Kidney epithelial cell (primary cell): ENCODE results near the gene SNCB. TPM values are rescaled to one million over a fixed set of nuclear protein-coding genes. Genes with fewer than 3 reads are reported as not detected.
A peak's percentile ranks its signal among the peaks of the same experiment; 100 is the strongest.

Source experiments
- DNase-seq: peaks from one replicate; pipeline ENCODE4 v3.0.0-alpha.2; 2010; ENCODE audit warnings: low read depth
- H3K27me3 ChIP-seq: 2 replicates; pipeline ENCODE4 v1.6.0; 2011; ENCODE audit warnings: low read length; ENCODE audit not compliant: control insufficient read depth, insufficient read depth
- H3K36me3 ChIP-seq: 2 replicates; pipeline ENCODE4 v1.5.1; 2011; ENCODE audit warnings: low read length; ENCODE audit not compliant: control insufficient read depth, insufficient read depth
- H3K4me3 ChIP-seq: 2 replicates; pipeline ENCODE4 v1.5.1; 2011; ENCODE audit warnings: low read depth, mild to moderate bottlenecking, control low read depth, low read length
- CTCF ChIP-seq: IDR thresholded peaks from 2 replicates; pipeline ENCODE4 v1.5.1; 2011; ENCODE audit warnings: mild to moderate bottlenecking, moderate library complexity, low read length, control low read depth, inconsistent platforms; ENCODE audit not compliant: insufficient read depth, poor library complexity, severe bottlenecking
- total RNA-seq: library from RNA; depleted of rRNA; stranded (reverse); fragments of >200 nt; gene quantifications from 2 replicates; pipeline ENCODE4 v1.2.3, GENCODE V29; 2015

Gene SNCB
- total RNA-seq, 1 donor from 2014 or later: not detected

DNA sequence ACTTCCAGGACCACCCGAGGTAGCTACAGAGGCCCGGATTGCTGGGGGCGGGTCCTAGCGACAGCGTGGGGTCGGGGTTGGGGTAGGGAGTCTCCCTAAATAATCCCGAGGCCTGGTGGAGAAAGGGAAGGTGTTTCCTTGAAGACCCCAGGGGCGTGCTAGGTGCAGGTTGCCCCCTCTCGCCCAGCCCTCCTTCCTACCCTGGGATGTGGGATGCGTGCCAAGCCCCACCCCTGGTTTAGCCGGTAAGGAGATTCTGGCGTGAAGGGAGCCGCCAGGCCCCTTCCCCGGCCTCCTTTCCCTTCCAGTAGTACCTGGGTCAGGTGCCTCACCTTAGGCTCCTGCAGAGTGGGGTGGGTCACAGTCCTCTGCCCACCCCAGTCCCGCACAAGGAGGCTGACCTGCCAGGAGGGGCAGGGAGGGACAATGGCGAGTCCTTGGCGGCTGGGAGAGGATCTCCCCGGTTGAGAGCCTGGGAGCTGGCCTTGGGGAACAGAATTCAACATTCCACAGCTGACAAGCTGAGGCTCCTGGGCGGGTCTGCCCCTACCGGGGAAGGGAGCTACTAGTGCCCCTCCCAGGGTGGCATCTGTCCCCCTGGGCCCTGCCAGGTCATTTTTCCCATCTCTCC, 17.6 kb upstream of the SNCB start:
- no peaks in the 10 kb centered on the region for H3K36me3 ChIP-seq
- no peak for TF ChIP-seq CTCF
- H3K27me3 ChIP-seq: no peaks in the 10 kb centered on the region
- H3K4me3 ChIP-seq: peak overlapping the region; percentile 72
- no peak for DNase-seq

DNA sequence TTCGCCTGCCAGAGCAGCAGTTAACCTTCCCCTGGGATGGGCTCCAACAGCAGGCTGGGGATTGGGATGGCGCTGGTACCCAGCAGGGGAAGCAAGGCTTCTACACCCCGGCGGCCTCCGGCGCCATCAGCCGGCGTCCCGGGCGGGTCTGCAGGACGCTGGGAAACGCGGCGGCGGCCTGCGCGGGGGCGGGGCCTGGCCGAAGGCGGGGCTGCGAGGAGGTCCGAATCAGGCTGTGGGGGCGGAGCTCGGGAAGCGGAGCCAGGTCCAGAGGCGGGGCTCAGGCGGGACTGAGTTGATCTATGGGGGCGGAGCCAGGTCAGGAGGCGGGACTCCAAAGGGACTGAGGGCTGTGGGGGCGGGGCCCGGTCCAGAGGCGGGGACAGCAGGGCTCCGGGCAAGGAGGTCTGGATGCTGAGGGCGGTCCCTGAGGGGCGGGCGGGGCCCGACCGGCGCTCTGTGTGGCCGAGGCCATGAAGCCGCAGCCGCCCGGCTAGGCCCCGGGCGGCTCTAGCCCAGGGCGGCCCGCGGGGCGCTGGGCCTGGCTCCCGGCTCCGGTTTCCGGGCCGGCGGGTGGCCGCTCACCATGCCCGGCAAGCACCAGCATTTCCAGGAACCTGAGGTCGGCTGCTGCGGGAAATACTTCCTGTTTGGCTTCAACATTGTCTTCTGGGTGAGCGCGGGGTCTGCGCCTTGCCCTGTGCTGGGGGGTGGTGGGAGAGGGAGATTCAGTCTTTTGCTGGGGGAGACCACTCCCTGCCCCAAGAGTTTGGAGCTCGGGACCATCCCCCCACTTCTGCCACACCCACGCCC, 16.9 kb upstream of the SNCB start, which contains the start of gene TSPAN17:
Gene TSPAN17 (plus strand): TSS at position 455 of the 813 bp plus-strand sequence. CDS start 132 bp downstream, at position 587.
- peak; percentile 92 for DNase-seq
- no peak for TF ChIP-seq CTCF
- Histone ChIP-seq H3K4me3 (peak within 1 kb of the TSS; percentile 72), H3K36me3 (no peaks in the 10 kb centered on the region), H3K27me3 (no peaks in the 10 kb centered on the region)

DNA sequence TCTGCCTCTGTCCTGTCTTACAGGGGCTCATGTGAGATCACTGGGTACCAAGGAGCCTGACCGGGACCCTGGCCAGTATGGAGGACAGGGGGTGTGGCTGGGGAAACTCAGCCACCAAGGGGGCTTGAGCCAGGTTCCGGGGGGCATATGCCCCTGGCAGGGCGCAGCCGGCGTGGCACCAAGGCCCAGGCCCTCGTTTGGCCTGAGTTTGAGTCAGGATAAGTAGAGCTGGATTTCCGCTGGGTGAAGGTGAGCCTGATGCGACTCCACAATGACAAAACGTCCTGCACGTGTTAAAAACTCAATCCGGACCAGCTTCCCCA, 16.3 kb upstream of the SNCB start:
- no peak for TF ChIP-seq CTCF
- no peak for DNase-seq
- peak overlapping the region; percentile 34 for H3K4me3 ChIP-seq
- no peaks in the 10 kb centered on the region for H3K36me3 ChIP-seq
- H3K27me3 ChIP-seq: no peaks in the 10 kb centered on the region

- Histone ChIP-seq H3K4me3 (no peak overlapping the region), H3K27me3 (no peaks in the 10 kb centered on the region), H3K36me3 (no peaks in the 10 kb centered on the region)
- DNase-seq: no peak
- no peak for TF ChIP-seq CTCF
Measured at GRCh38 chr5:176646049-176646706, 15.8 kb upstream of the SNCB start.

DNA sequence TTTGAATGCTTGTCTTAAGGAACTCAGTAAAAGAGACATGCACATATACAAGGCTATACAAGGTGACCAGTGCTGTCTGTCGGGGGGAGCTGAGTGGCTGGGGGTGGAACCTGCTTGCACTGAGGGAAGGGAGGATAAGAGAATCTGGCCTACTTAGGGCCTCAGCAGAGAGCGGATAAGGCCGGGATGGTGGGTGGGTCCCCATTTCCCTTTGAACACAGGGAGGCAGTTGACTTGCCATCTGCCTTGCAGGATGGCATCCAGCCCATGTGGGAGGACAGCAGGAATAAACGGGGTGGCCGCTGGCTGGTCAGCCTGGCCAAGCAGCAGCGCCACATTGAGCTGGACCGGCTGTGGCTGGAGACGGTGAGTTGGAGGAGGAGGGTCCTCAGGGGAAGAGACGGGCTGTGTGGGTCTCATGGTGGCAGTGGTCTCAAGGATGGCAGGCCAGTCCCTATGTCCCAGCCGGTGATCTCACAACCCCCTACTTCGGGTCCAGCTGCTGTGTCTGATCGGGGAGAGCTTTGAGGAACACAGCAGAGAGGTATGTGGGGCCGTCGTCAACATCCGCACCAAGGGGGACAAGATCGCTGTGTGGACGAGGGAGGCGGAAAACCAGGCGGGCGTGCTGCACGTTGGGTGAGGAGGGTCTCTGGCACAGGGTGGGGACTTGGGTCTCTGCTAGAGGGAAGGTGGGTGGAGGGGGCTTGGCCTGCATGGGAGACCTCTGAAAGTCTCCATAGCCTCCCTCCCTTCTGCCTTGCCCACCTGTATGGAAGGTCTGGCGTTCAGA, 14.7 kb upstream of the SNCB start:
- TF ChIP-seq CTCF: no peak
- Histone ChIP-seq H3K36me3 (no peaks in the 10 kb centered on the region), H3K4me3 (no peak overlapping the region), H3K27me3 (no peaks in the 10 kb centered on the region)
- DNase-seq: no peak
